OCI-LY7 (cell line): ENCODE measurements around the gene RUNX1.

Experiments
- CTCF ChIP-seq: fragments of 200-600 bp; sonication (generic); conservative IDR thresholded peaks from 2 replicates; pipeline ENCODE4 v1.5.1; 2014; ENCODE audit warnings: mild to moderate bottlenecking, antibody characterized with exemption, low read length, moderate library complexity, mixed read lengths
- EZH2phosphoT487 ChIP-seq: fragments of 200-600 bp; sonication (generic); IDR thresholded peaks from 2 replicates; pipeline ENCODE4 v1.6.1; 2018; ENCODE audit warnings: low read depth, borderline replicate concordance, mild to moderate bottlenecking, mixed run types, antibody characterized with exemption, low read length, moderate library complexity, mixed read lengths

- TF ChIP-seq CTCF (no peak), EZH2phosphoT487 (no peak)
These were observed 49.6 kb downstream of the RUNX1 start for GRCh38 chr21:34999397-34999941.
